Measurements from ENCODE around the gene SELENOH.

- TF ChIP-seq CTCF (IDR thresholded peaks at IDR 0.05) (no peak), POLR2A (IDR thresholded peaks at IDR 0.05) (no peak)
Measured at GRCh38 chr11:57751176-57751575, 9.9 kb downstream of the SELENOH start.

Measured in lower leg skin (tissue), 3 donors.